HG02884 (cell line): ENCODE measurements around the gene DNAL4.

ENCODE experiments used
- ATAC-seq: cut with Tn5 transposase; IDR thresholded peaks from one replicate; pipeline ENCODE4 v1.9.1; 2021; ENCODE audit warnings: mild to moderate bottlenecking, moderate library complexity; ENCODE audit not compliant: unreplicated experiment

DNAL4 gene, protein sequence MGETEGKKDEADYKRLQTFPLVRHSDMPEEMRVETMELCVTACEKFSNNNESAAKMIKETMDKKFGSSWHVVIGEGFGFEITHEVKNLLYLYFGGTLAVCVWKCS

DNA sequence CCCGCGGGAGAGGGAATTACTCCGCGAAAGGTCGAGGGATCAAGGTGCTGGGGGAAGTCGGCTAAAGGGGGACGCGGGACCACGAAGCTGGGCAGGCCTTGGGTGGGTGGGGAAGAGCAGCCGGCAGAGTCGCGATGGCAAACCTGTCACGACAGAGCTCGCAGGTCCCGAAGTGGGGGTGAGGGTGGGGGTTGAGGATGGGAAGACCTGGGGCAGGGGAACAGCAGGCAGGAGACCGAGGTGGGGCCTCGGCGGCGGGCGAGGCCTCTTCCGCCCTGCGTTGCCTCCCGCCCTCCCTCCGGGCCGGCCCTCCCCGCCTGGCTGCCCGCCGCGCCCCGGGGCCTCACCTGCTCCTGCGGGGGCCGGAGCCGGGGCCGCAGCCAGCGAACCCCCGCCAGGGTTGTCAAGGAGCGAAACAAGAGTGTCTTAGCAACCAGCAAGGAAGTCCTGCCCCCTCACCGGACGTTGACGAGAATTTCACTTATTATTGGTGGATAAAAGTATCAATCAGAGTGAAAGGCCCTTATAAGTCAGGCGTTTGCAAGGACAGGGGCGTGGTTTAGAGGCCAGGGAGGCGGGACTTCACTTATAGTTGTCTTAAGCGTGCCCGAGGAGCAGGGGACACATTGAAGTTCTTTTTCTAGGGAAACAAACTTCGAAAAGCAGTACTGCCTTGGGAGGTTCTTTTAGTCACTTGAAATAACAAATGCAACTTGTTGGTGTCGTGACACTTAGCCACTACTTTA, at the start of gene DNAL4:
Gene DNAL4 (minus strand): TSS at position 423 of the 746 bp plus-strand sequence. CDS start 11,412 bp downstream, outside the sequence.
- peak; percentile 86 for ATAC-seq

DNA sequence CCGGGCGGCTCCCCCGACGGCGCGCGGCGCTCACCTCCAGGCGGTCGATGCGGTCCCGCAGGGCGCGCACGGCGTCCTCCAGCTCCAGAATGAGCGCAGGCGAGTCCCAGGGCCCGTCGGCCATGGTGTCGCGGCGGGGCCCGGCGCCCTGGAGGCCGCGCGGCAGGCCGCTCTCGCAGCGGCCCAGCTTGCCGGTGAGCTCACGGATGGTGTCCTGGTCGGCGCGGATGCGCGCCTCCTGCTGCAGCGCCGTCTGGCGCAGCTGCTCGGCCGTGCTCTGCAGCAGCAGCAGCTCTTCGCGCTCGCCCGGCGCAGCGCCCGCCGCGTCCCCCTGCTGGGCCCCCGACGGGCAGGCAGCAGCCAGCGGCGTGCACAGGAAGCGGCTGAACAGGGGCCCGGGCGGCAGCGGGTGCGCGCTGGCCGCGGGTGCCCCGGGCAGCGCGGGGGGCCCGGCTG, 49.3 kb upstream of the DNAL4 start:
- no peak for ATAC-seq

DNA sequence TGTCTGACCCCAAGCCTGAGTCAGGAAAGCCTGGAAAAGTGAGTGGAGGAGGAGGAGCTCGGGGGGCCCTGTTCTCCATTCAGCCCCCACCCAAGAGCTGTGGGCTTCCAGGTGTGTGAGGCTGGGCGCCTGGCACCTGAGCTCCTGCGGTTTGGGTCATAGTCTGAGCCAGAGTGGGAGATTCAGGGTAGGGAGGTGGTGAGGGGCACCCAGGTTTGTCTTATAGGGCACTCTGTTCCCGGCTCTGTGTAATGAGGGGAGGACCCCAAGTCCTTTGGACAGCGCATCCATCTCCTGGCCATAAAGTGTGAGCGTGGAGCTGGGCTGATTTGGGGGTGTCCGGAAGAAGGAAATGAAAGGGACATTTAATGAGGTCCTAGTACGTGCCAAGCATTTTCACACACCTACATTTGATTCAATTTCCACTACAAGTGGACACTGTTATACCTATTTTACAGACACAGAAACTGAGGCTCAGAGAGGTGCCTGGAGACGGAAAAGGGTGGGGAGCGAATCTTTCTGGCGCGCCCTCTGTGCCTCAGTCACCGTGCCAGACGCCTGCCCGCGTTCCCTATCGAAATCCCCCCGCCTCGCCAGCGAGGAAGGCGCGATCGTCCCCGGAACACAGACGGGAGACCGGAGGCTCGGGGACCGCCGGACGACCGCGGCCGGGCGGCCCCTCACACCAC, 48.7 kb upstream of the DNAL4 start:
- no peak for ATAC-seq

DNA sequence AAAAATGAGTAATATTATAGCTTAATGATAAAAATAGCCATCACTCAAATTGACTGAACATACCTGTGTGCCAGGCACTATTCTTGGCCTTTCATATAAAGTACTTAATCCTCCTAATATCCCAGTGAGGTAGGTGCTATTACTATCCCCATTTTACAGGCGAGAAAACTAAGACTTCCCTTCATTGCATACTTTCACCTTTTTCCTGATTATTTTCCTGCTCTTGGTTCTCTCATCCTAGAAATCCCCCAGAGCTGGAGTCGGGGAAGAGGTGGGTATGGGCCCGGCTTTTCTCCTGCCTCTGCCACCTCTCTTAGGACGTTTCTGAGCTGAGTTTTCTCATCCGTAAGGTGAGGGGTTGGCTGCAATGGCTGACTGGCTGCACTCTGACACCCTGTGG, 47.7 kb upstream of the DNAL4 start:
- no peak for ATAC-seq

DNA sequence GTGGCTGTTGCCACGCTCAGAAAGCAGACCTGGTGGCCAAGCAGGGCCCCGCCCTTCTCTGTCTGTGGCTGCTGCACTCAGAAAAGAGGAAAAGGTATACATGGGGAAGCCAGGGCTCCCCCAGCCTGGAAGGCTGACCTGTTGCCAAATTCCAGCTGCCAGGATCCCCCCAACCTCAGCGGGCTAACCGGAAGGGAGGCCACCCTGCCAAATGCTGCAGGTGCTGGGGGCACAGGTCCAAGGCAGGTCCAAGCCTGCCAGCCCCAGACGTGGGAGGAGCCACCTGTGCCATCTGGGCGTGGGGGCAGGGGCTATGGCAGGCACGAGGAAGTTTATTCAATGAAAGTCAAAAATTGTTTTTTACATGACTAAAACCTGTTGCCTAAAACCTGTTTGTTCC, 47.3 kb upstream of the DNAL4 start:
- ATAC-seq, result no peak

DNA sequence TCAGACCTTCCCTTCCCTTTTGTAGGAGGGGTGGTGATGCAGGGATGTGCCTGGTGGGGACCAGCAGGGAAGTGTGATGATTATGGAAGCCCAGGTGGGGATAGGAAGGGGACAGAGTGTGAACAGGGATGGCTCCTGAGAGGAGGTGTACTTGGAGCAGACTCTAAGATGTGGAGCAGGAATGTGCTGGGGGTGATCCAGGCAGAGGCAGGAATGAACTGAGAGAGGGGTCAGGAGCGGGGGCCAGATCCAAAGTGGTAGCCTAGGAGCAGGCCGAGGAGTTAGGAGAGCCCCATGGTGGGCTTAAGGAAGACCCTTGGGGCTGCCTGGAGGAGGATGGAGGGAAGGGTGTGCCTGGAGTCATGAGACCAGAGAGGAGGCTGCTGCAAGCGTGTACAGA, 46.2 kb upstream of the DNAL4 start:
- ATAC-seq, result no peak

DNA sequence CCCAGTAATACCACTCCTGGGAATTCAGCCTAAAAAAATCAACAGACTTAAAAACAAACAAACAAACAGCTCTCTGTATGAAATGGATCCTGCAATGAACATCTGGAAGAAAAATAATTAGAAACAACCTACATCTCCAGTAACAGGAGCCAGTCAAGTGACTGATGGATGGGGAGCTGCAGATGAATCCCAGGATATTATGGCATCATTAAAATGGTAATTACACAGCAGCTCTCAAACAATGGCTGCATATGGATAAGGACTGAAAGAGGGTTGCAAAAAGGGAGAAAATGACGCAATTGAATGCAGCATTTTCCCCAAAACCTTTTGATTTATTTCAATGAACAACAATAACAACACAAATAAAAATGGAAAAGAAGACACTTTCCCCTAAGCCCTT, 45.7 kb upstream of the DNAL4 start:
- no peak for ATAC-seq

DNA sequence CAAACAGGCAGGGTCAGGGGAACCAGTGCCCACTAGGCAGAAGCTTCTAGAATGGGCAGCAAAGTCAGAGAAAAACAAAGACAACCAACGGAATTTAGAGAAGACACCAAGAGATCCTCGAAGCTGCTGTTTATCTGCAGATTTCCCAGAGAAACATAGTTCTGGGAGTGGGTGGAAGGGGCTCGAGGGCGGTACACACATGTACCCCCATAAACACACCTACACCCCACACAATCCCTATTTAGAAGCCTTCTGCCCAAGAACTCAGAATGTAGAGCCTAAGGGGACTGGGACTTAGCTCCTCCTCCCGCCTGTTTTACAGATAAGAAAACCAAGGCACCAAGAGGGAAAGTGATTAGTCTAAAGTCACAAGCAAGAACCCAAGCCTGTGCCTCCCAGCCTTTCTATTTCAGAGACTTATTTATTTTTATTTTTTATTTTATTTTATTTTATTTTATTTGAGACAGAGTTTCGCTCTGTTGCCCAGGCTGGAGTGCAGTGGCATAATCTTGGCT, 43.5 kb upstream of the DNAL4 start:
- ATAC-seq, result no peak

DNA sequence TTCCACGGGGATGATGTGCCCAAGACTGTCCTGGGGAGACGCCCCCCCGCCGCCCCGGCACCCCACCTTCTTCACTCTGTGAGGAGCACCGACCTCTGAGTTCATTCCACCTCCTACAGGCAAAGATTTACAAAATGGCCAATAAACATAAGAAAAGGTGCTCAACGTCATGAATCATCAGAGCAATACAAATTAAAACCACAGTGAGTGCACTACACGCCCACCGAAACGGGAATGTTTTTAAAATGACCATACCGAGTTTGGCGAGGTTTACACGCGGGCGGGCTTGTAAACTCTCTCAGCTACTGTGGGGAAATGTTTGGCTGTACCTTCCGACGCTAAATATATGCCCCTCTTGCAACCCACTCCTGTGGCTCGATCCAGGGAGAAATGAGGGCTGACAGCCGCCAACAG, 42.0 kb upstream of the DNAL4 start:
- no peak for ATAC-seq

DNA sequence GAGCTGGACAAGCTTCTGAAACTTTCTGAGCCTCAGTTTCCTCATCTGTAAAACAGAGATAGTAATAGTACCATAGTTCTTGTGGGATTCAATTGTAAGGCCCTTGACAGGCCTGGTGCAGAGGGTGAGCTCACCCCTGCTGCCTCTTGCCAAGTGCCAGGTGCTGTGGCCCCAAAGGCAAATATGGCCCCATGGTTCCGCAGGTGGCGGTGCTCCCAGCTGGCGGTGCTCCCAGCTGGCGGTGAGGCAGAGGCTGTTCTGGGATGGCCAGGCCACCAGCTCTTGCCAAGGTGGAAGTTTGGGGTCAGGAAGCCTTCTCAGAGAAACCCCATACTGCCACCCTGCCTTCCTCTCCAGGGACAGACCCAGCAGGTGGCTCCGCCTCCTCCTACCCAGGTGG, 41.0 kb upstream of the DNAL4 start:
- ATAC-seq, result no peak

DNA sequence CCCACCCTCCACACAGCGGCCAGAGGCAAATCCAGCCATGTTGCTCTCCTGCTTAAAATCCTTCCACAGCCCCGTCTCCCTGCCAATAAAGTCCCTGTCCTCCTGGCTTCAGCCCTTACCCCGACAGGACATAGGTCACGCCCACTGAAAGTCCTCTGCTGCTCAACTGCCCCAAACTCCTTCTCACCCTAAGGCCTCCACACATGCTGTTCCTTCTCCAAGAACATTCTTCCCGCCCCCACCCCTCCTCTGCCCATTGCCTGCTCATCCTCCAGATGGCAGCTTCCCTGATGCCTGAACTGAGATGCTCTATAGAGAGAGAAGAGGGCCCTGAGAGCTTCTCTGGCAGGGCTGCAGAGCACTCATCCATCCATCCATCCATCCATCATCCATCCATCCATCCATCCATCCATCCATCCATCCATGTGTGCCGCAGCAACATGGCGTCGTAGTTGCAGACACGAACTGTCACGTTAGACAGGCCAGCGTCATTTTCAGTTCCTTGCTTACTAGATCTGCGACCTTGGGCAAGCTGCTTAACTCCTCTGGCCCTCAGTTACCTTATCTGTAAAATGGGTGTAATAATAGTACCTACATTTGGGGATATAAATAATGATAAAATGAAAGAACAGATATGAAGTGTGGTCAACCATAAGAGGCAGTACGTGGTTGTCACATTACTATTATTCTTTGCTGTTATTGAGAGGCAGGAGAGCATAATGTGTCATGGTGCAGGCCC, 40.4 kb upstream of the DNAL4 start:
- no peak for ATAC-seq

DNA sequence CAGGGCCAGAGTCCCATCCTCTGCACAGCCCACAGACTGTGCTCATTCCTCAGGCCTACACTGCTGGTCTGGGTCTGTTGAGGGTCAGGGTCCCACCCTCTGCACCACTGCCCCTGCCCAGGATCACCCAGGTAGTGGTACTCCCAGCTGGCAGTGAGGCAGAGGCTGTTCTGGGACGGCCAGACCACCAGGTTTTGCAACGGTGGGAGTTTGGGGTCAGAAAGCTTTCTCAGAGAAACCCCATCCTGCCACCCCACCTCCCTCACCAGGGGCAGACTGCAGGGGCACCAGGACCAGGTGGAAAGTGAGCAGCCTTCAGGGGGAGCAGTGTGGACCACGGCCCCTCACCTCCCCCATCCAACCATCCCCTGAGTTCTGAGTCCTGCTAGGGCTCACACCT, 39.1 kb upstream of the DNAL4 start:
- ATAC-seq, result no peak

DNA sequence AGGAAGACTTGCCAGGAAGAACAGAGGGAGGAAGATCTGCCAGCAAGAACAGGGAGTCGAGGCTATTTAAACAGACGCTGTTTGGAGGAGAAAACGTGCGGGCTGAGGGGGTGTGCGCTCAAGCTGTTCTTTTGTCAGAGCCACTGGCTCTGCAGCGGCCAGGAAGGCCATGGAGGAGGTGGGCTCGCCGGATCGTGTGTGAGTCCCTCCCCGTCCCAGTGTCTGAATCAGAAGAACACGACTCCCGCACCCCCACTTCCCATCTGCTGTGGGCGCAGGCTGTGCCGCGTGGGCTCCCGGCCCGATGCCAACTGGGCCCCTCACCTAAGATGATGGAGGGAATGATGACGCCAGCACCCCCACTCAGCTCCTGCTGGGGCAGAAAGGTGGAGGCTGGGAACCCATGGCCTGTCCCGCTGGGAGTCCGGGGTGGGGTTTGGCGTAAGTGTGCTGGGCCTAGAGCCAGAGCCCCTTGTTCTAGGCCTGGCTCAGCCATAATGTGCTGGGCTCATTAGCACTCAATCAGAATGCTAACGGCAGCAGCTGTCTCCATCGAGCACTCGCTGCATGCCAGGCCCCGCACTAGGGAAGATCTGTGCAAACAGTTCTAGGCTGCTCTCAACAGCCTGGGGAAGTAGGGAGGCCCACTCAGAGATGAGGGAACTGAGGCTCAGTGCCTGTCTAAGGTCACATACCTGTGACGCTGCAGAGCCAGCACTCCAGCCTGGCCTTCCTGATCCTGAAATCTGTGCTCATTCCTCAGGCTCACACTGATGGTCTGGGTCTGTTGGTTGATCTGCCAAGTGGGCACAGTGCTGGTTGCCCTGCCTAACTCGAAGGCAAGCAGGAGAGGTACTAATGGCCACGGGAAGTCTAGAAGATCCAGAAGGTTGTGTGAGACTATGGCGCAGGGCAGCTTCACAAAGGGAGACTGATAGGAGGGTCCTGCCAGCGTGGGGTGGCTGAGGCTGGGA, 38.3 kb upstream of the DNAL4 start:
- ATAC-seq, result no peak

DNA sequence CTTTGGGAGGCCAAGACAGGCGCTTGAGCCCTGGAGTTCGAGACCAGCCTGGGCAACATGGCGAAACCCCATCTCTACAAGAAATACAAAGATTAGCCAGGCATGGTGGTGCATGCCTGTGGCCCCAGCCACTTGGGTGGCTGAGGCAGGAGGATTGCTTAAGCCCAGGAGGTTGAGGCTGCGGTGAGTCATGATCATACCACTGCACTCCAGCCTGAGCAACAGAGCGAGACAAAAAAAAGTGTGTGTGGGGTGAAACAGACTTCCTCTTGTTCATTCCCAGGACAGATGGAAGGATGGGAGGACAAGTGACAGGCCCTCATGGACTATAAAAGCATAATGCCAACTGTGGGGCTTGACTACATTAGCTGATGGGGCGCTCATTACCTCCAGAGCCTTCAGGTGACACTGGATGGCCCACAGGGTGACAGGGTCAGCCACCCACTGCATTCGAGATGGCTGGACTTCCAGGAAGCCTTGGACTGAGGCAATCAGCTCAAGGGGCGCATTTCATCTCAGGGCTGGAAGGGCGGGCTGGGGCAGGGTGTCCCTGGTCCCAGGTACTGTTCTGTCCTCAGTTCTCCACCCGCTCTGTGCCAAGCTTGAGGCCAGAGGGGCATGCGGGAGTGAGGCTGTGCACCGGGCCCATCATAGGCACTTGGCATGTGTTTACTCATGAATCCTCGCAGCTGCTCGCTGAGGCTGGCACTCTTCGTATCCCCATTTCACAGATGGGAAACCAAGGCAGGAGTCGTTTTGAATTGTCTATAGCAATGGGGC, 37.4 kb upstream of the DNAL4 start:
- ATAC-seq, result no peak

DNA sequence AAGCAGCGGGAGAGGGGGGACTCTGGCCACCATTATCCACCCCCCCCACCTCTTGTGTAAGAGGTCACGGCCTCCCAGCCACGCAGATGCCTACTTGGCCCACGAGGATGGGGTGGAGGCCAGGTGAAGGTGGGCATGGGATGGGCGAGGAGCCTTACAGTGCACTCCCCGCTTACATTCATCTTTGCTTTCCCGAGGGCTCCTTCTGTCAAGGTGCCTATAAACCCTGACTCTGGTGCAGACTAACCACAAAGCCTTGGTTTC, 36.8 kb upstream of the DNAL4 start:
- ATAC-seq, result no peak

DNA sequence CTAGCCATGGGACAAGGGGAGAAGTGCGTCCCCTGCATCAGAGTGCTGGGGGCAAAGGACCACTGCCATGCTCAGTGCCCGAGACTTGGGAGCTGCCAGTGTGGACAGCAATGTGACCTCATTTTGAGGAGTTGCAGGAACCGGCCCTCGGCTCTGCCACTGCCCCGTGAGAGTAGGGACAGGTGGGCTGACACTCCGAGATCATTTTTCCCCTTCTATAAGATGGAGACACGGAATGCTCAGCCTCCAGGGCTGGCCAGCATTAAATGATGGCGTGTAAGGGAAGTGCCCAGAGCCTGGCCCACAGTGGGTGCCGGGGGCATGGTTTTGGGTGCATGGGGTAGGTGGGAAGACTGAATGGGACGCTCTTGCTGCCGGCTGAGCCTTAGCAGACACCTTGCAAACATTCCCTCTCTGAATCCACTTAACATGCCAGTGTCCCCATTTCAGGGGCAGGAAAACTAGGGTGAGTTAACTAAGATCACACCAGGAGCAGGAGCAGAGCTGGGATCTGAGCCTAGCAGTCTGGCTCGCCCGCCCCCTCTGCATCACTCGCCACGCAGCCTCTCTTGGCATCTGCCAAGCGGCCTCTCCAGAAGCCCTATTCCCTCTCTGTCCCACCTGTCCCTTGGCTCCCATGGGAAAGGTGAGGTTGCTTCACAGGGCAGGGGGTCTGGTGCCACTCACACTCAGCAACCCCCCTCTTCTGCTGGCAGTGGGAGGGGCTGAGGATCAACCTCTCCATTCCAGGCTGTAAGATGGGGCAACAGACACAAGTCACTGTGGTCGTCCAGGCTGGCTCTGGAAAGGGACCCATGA, 36.3 kb upstream of the DNAL4 start:
- no peak for ATAC-seq

DNA sequence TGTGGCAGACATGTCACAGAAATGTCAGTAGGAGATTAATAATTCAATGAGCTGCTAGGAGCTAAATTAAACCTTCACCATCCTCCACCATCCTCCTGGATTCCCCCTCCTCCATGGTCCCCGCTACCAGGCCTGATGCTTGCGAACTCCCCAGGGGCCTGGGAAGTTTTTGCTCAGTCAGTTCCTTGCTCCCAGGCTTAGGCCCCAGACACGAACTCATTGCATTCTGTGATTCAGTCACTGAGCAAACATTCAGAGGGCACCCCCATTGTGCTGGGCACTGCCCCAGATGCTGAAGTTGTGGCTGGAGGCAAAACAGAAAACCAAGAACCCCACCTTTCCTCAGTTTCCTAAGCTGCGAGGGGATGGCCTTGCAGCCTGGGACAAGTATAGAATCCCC, 35.5 kb upstream of the DNAL4 start:
- no peak for ATAC-seq

DNA sequence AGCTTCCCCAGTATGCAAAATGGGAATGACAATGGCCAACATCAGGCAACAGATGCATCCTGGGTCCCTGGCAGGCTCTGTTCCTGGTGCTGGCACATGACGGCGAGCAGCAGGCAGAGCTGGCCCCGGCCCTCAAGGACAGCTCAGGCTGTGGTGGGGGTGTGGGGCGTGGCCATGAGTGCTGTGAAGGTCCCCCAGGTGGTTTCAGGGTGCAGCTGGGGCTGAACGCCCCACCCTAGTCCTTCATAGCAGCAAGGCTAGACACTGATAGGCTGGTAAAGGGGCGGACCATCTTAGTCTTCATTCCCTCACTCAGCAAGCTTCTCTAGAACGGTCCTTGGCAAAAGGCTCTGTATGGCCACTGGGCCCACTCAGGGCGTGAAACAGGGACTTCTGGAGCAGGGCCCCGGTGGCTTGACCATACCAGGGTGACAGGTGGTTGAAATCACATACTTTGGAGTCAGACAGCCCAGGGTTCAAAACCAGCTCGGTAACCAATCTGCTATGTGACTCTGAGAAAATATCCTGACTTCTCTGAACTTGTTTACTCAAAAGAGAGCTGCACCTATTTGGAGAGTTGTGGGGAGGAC, 34.8 kb upstream of the DNAL4 start:
- ATAC-seq, result no peak
